ENCODE results near the gene PARD3B. TPM values are rescaled to one million over a fixed set of nuclear protein-coding genes. Genes with fewer than 3 reads are reported as not detected.

PARD3B gene
- polyA plus RNA-seq, 3 donors = not detected

DNA sequence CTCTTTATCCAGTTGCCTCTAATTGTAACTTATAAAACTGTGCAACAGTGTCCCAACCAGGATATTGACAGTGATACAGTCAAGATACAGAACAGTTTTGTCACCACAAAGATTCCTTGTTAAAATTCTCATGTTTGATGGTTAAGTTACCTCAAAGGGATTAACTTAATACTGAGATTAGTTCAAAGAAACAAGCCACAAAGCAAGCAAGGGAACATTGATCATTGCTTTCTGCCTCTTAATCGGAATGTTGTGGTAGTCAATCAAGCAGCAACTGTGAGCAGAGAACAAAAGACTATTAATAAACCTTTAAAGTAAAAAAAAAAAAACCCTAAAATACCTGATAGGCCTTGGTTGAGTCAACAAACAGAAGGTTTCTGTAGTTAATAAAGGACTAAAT is 352.3 kb downstream of the PARD3B start:
- Histone ChIP-seq H3K27me3 (ENCODE audit: control insufficient read depth in 2 of 2, insufficient read depth in 2 of 2, low read length in 2 of 2) (no peaks in the 10 kb centered on the region), H3K27ac (ENCODE audit: low read depth in 1 of 2, low read length in 2 of 2) (no peak overlapping the region), H3K4me3 (replicated peaks in 1 of 3; ENCODE audit: low read depth in 2 of 3, low read length in 3 of 3) (no peak overlapping the region), H2AFZ (ENCODE audit: insufficient read depth, low read depth, low read length, poor library complexity, severe bottlenecking) (no peak overlapping the region), H4K20me1 (ENCODE audit: insufficient read depth, low read length) (no peaks in the 10 kb centered on the region), H3K4me1 (ENCODE audit: control insufficient read depth in 1 of 2, insufficient read depth in 2 of 2, low read length in 2 of 2) (no peaks in the 10 kb centered on the region), H3K9me3 (replicated peaks in 1 of 2; ENCODE audit: control insufficient read depth in 1 of 2, insufficient read depth in 1 of 2, low read length in 2 of 2) (peaks cover 6 to 13% of the 10 kb centered on the region in 2 donors), H3K36me3 (replicated peaks in 1 of 2; ENCODE audit: control insufficient read depth in 1 of 2, insufficient read depth in 2 of 2, low read length in 2 of 2) (no peaks in the 10 kb centered on the region), H3K4me2 (replicated peaks; ENCODE audit: extremely low read depth, low read length, poor library complexity, severe bottlenecking) (no peak overlapping the region), H3K79me2 (ENCODE audit: insufficient read depth, low read length) (no peaks in the 10 kb centered on the region), H3K9ac (ENCODE audit: insufficient read depth, low read length, poor library complexity, severe bottlenecking) (no peak overlapping the region)
- Mint-ChIP-seq H3K27me3 (ENCODE audit: low read depth in 3 of 3) (no peaks in the 10 kb centered on the region), H3K4me3 (no peak overlapping the region), H3K36me3 (no peaks in the 10 kb centered on the region), H3K27ac (no peak overlapping the region), H3K4me1 (no peaks in the 10 kb centered on the region), H3K9me3 (peaks cover 5 to 17% (median 7%) of the 10 kb centered on the region in 7 donors)
- no CpG with 5 or more reads among the region's 1 CpG for WGBS (ENCODE audit: insufficient coverage)
- intact Hi-C loops (cut with micrococcal nuclease) = no loop called here
- DNase-seq = no peak
- TF ChIP-seq, protein P1, sequence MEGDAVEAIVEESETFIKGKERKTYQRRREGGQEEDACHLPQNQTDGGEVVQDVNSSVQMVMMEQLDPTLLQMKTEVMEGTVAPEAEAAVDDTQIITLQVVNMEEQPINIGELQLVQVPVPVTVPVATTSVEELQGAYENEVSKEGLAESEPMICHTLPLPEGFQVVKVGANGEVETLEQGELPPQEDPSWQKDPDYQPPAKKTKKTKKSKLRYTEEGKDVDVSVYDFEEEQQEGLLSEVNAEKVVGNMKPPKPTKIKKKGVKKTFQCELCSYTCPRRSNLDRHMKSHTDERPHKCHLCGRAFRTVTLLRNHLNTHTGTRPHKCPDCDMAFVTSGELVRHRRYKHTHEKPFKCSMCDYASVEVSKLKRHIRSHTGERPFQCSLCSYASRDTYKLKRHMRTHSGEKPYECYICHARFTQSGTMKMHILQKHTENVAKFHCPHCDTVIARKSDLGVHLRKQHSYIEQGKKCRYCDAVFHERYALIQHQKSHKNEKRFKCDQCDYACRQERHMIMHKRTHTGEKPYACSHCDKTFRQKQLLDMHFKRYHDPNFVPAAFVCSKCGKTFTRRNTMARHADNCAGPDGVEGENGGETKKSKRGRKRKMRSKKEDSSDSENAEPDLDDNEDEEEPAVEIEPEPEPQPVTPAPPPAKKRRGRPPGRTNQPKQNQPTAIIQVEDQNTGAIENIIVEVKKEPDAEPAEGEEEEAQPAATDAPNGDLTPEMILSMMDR (IDR thresholded peaks at IDR 0.05) = no peak

DNA sequence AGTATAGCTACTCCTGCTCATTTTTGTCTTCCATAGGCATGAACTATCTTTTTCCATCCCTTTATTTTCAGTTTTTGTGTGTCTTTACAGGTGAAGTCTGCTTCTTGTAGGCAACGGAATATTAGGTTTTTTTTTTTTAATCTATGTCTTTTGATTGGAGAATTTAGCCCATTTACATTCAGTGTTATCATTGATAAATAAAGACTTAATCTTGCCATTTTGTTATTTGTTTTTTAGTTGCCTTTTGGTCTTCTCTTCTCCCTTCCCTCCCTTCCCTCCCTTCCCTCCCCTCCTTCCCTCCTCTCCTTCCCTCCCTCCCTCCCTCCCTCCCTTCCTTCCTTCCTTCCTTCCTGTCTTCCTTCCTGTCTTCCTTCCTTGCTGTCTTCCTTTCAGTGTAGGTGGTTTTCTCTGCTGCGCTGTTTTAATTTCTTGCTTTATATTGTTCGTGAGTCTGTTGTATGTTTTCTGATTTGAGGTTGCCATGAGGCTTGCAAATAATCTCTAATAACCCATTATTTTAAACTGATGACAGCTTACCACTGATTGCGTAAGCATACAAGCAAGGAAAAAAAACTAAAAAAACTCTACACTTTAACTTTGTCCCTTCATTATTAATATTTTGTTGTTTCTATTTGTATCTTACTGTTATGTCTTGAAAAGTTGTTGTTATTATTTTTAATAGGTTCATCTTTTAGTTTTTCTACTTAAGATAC is 353.8 kb downstream of the PARD3B start:
- Histone ChIP-seq H3K36me3 (replicated peaks in 1 of 2; ENCODE audit: control insufficient read depth in 1 of 2, insufficient read depth in 2 of 2, low read length in 2 of 2) (no peaks in the 10 kb centered on the region), H3K9ac (ENCODE audit: insufficient read depth, low read length, poor library complexity, severe bottlenecking) (no peak overlapping the region), H3K4me3 (replicated peaks in 1 of 3; ENCODE audit: low read depth in 2 of 3, low read length in 3 of 3) (no peak overlapping the region), H3K4me1 (ENCODE audit: control insufficient read depth in 1 of 2, insufficient read depth in 2 of 2, low read length in 2 of 2) (no peaks in the 10 kb centered on the region), H3K27me3 (ENCODE audit: control insufficient read depth in 2 of 2, insufficient read depth in 2 of 2, low read length in 2 of 2) (no peaks in the 10 kb centered on the region), H4K20me1 (ENCODE audit: insufficient read depth, low read length) (no peaks in the 10 kb centered on the region), H3K4me2 (replicated peaks; ENCODE audit: extremely low read depth, low read length, poor library complexity, severe bottlenecking) (no peak overlapping the region), H3K79me2 (ENCODE audit: insufficient read depth, low read length) (no peaks in the 10 kb centered on the region), H3K27ac (ENCODE audit: low read depth in 1 of 2, low read length in 2 of 2) (no peak overlapping the region), H2AFZ (ENCODE audit: insufficient read depth, low read depth, low read length, poor library complexity, severe bottlenecking) (no peak overlapping the region), H3K9me3 (replicated peaks in 1 of 2; ENCODE audit: control insufficient read depth in 1 of 2, insufficient read depth in 1 of 2, low read length in 2 of 2) (peaks cover 6 to 13% of the 10 kb centered on the region in 2 donors)
- H3K4me3 Mint-ChIP-seq = no peak overlapping the region
- no CpG with 5 or more reads among the region's 4 CpGs for WGBS (ENCODE audit: insufficient coverage)
- H3K4me1 Mint-ChIP-seq = no peaks in the 10 kb centered on the region
- peaks cover 5 to 17% (median 7%) of the 10 kb centered on the region in 7 donors for H3K9me3 Mint-ChIP-seq
- H3K27ac Mint-ChIP-seq = no peak overlapping the region
- no peaks in the 10 kb centered on the region for H3K27me3 Mint-ChIP-seq (ENCODE audit: low read depth in 3 of 3)
- intact Hi-C loops (cut with micrococcal nuclease) = no loop called here
- no peak for DNase-seq
- TF ChIP-seq, protein P1 (IDR thresholded peaks at IDR 0.05) = no peak
- no peaks in the 10 kb centered on the region for H3K36me3 Mint-ChIP-seq

All from CD14-positive monocyte (primary cell).